GM18861 (cell line): ENCODE results near the gene ARHGAP28.

Experiments used
- ATAC-seq: cut with Tn5 transposase; IDR thresholded peaks from one replicate; pipeline ENCODE4 v1.9.1; 2021; ENCODE audit not compliant: unreplicated experiment

The ARHGAP28 gene

GRCh38 chr18:6732952-6733351, 3.4 kb downstream of the ARHGAP28 start:
- no peak for ATAC-seq

- no peak for ATAC-seq
Measured at GRCh38 chr18:6733758-6734157, 4.2 kb downstream of the ARHGAP28 start.

- ATAC-seq, result no peak
Measured at GRCh38 chr18:6734726-6735430, 5.4 kb downstream of the ARHGAP28 start.

- no peak for ATAC-seq
Measured at GRCh38 chr18:6737833-6738232, 8.3 kb downstream of the ARHGAP28 start.

- no peak for ATAC-seq
Measured at GRCh38 chr18:6738622-6739021, 9.1 kb downstream of the ARHGAP28 start.

- no peak for ATAC-seq
Measured at GRCh38 chr18:6741232-6741663, 11.7 kb downstream of the ARHGAP28 start.

- no peak for ATAC-seq
Measured at GRCh38 chr18:6741786-6742185, 12.3 kb downstream of the ARHGAP28 start.

- no peak for ATAC-seq
Measured at GRCh38 chr18:6743999-6744398, 14.5 kb downstream of the ARHGAP28 start.

GRCh38 chr18:6744816-6745455, 15.4 kb downstream of the ARHGAP28 start:
- ATAC-seq, result no peak

GRCh38 chr18:6745504-6746031, 16.1 kb downstream of the ARHGAP28 start:
- ATAC-seq, result no peak

- ATAC-seq, result no peak
Measured at GRCh38 chr18:6746386-6746960, 17.0 kb downstream of the ARHGAP28 start.

- no peak for ATAC-seq
Measured at GRCh38 chr18:6747646-6748045, 18.1 kb downstream of the ARHGAP28 start.

- no peak for ATAC-seq
Measured at GRCh38 chr18:6748241-6748640, 18.7 kb downstream of the ARHGAP28 start.

GRCh38 chr18:6750411-6750810, 20.9 kb downstream of the ARHGAP28 start:
- ATAC-seq, result no peak

GRCh38 chr18:6751222-6751621, 21.7 kb downstream of the ARHGAP28 start:
- ATAC-seq, result no peak

GRCh38 chr18:6752202-6752860, 22.8 kb downstream of the ARHGAP28 start:
- ATAC-seq, result no peak

- ATAC-seq, result no peak
Measured at GRCh38 chr18:6755107-6755506, 25.6 kb downstream of the ARHGAP28 start.

- ATAC-seq, result no peak
Measured at GRCh38 chr18:6757931-6758330, 28.4 kb downstream of the ARHGAP28 start.

GRCh38 chr18:6759579-6759978, 30.1 kb downstream of the ARHGAP28 start:
- no peak for ATAC-seq

- no peak for ATAC-seq
Measured at GRCh38 chr18:6763524-6763923, 34.0 kb downstream of the ARHGAP28 start.

- no peak for ATAC-seq
Measured at GRCh38 chr18:6764382-6764781, 34.9 kb downstream of the ARHGAP28 start.

GRCh38 chr18:6773777-6774176, 44.3 kb downstream of the ARHGAP28 start:
- no peak for ATAC-seq
